ENCODE measurements around the gene CNTNAP2.

Gene CNTNAP2

DNA sequence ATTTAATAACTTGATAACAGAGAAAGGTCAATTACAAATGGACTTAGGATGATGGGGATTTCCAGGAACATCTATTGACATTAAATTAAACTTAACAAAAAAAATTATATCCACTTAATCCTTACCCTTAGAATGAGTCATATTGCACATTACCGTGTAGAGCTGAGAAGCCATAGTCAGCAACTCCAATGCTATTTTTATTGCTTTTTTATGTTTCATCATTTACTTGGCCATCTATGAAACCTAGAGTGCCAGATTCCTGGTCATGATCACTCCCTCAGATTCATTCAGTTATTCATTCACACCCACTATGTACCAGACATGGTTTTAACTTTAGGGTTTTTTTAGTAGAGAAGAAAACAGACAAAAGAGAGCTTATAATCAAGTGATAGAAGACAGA, 1180.4 kb downstream of the CNTNAP2 start:
- Histone ChIP-seq H4K20me1 (ENCODE audit: insufficient read depth, low read length) (no peaks in the 10 kb centered on the region), H3K27ac (ENCODE audit: low read length) (no peak overlapping the region), H3K4me2 (ENCODE audit: insufficient read depth, low read length) (no peak overlapping the region), H3K9ac (ENCODE audit: low read depth, low read length) (no peak overlapping the region), H3K4me1 (ENCODE audit: insufficient read depth, low read length) (no peaks in the 10 kb centered on the region), H3K9me3 (ENCODE audit: insufficient read depth, low read length, severe bottlenecking) (no peaks in the 10 kb centered on the region), H3K79me2 (ENCODE audit: insufficient read depth, low read length) (no peaks in the 10 kb centered on the region), H3K4me3 (ENCODE audit: low read depth in 1 of 2, low read length in 2 of 2) (no peak overlapping the region), H3K27me3 (ENCODE audit: insufficient read depth, low read length, poor library complexity) (no peaks in the 10 kb centered on the region), H3K36me3 (ENCODE audit: insufficient read depth, low read length) (no peaks in the 10 kb centered on the region), H2AFZ (ENCODE audit: low read depth, low read length) (no peak overlapping the region)
- DNase-seq (no peak), ATAC-seq (ENCODE audit: insufficient read depth, low read depth) (no peak)
- TF ChIP-seq EZH2 (IDR thresholded peaks at IDR 0.05; ENCODE audit: borderline replicate concordance, low read depth, low read length, severe bottlenecking), result no peak
- TF ChIP-seq, protein P1, sequence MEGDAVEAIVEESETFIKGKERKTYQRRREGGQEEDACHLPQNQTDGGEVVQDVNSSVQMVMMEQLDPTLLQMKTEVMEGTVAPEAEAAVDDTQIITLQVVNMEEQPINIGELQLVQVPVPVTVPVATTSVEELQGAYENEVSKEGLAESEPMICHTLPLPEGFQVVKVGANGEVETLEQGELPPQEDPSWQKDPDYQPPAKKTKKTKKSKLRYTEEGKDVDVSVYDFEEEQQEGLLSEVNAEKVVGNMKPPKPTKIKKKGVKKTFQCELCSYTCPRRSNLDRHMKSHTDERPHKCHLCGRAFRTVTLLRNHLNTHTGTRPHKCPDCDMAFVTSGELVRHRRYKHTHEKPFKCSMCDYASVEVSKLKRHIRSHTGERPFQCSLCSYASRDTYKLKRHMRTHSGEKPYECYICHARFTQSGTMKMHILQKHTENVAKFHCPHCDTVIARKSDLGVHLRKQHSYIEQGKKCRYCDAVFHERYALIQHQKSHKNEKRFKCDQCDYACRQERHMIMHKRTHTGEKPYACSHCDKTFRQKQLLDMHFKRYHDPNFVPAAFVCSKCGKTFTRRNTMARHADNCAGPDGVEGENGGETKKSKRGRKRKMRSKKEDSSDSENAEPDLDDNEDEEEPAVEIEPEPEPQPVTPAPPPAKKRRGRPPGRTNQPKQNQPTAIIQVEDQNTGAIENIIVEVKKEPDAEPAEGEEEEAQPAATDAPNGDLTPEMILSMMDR (IDR thresholded peaks at IDR 0.05; ENCODE audit: borderline replicate concordance, extremely low read depth, low read length, poor library complexity, severe bottlenecking), result no peak

DNA sequence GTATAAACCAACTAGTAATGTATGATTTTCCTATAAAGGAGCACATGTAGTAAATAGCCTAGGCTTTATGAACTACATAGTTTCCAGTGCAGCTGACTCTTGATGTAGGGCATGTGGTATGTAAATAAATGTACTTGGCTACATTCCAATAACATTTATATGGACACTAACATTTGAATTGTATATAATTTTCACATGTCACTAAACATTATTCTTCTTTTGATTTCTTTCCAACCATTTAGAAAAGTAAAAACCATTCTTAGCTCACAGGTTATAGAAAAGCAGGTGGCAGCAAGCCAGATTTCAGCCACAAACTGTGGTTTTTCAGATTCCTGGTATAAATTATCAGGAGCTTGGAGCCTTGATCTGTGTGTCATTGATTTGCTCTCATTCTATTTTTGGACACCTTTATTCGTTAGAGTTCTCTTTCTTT, 1182.0 kb downstream of the CNTNAP2 start:
- Histone ChIP-seq H2AFZ (ENCODE audit: low read depth, low read length) (no peak overlapping the region), H3K9me3 (ENCODE audit: insufficient read depth, low read length, severe bottlenecking) (no peaks in the 10 kb centered on the region), H3K27ac (ENCODE audit: low read length) (no peak overlapping the region), H3K79me2 (ENCODE audit: insufficient read depth, low read length) (no peaks in the 10 kb centered on the region), H3K27me3 (ENCODE audit: insufficient read depth, low read length, poor library complexity) (no peaks in the 10 kb centered on the region), H3K4me3 (ENCODE audit: low read depth in 1 of 2, low read length in 2 of 2) (no peak overlapping the region), H3K4me2 (ENCODE audit: insufficient read depth, low read length) (no peak overlapping the region), H4K20me1 (ENCODE audit: insufficient read depth, low read length) (no peaks in the 10 kb centered on the region), H3K4me1 (ENCODE audit: insufficient read depth, low read length) (no peaks in the 10 kb centered on the region), H3K9ac (ENCODE audit: low read depth, low read length) (no peak overlapping the region), H3K36me3 (ENCODE audit: insufficient read depth, low read length) (no peaks in the 10 kb centered on the region)
- TF ChIP-seq EZH2 (IDR thresholded peaks at IDR 0.05; ENCODE audit: borderline replicate concordance, low read depth, low read length, severe bottlenecking), result no peak
- TF ChIP-seq, protein P1 (IDR thresholded peaks at IDR 0.05; ENCODE audit: borderline replicate concordance, extremely low read depth, low read length, poor library complexity, severe bottlenecking), result no peak
- DNase-seq, result no peak
- no peak for ATAC-seq (ENCODE audit: insufficient read depth, low read depth)

DNA sequence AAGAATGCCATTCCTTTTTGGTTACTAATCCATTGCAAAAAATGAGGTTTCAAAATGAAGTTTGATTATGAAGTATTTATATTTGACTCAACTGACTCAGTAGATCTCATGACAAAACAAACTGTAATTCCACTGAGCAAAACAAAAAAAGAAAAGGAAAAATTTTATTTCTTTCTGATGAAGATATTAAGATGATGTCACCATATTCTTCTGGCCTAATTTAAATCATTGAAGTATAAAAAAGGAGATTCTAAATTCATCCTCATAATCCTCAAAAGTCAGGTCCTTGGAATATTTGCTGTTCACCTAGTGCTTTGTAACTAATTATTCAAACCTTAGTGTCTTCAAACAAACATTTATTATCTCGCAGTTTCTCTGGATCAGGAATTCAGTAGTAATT, 1183.7 kb downstream of the CNTNAP2 start:
- Histone ChIP-seq H3K27me3 (ENCODE audit: insufficient read depth, low read length, poor library complexity) (no peaks in the 10 kb centered on the region), H3K4me2 (ENCODE audit: insufficient read depth, low read length) (no peak overlapping the region), H4K20me1 (ENCODE audit: insufficient read depth, low read length) (no peaks in the 10 kb centered on the region), H3K27ac (ENCODE audit: low read length) (no peak overlapping the region), H3K79me2 (ENCODE audit: insufficient read depth, low read length) (no peaks in the 10 kb centered on the region), H3K9me3 (ENCODE audit: insufficient read depth, low read length, severe bottlenecking) (no peaks in the 10 kb centered on the region), H3K4me3 (ENCODE audit: low read depth in 1 of 2, low read length in 2 of 2) (no peak overlapping the region), H2AFZ (ENCODE audit: low read depth, low read length) (no peak overlapping the region), H3K36me3 (ENCODE audit: insufficient read depth, low read length) (no peaks in the 10 kb centered on the region), H3K4me1 (ENCODE audit: insufficient read depth, low read length) (no peaks in the 10 kb centered on the region), H3K9ac (ENCODE audit: low read depth, low read length) (no peak overlapping the region)
- DNase-seq (no peak), ATAC-seq (ENCODE audit: insufficient read depth, low read depth) (no peak)
- no peak for TF ChIP-seq EZH2 (IDR thresholded peaks at IDR 0.05; ENCODE audit: borderline replicate concordance, low read depth, low read length, severe bottlenecking)
- TF ChIP-seq, protein P1 (IDR thresholded peaks at IDR 0.05; ENCODE audit: borderline replicate concordance, extremely low read depth, low read length, poor library complexity, severe bottlenecking), result no peak

DNA sequence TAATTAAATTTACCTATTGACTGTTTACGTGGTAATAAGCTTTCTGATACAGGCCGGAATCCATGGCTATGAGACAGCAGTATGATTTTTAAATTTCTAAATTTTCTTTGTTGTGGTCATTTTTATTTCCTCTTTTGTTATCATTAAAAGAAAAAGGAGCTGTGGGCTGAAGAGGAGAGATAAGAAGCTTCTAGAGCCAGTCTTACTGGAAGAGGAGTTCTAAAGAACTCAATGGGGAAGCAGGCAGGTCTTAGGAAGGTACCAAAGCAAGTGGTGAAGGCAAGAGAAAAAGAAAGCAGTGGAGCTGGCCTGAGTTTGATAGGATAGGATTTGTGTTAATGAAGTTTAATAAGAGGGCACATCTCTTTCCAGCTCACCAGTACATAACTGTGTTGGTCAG, 1187.8 kb downstream of the CNTNAP2 start:
- no peak overlapping the region for H3K9ac ChIP-seq (ENCODE audit: low read depth, low read length)
- no peaks in the 10 kb centered on the region for H3K79me2 ChIP-seq (ENCODE audit: insufficient read depth, low read length)
- H3K4me1 ChIP-seq (ENCODE audit: insufficient read depth, low read length), result no peaks in the 10 kb centered on the region
- no peak overlapping the region for H3K4me3 ChIP-seq (ENCODE audit: low read depth in 1 of 2, low read length in 2 of 2)
- ATAC-seq (ENCODE audit: insufficient read depth, low read depth) (no peak), DNase-seq (no peak)
- no peaks in the 10 kb centered on the region for H3K36me3 ChIP-seq (ENCODE audit: insufficient read depth, low read length)
- TF ChIP-seq, protein P1 (IDR thresholded peaks at IDR 0.05; ENCODE audit: borderline replicate concordance, extremely low read depth, low read length, poor library complexity, severe bottlenecking), result no peak
- TF ChIP-seq EZH2 (IDR thresholded peaks at IDR 0.05; ENCODE audit: borderline replicate concordance, low read depth, low read length, severe bottlenecking), result no peak
- no peak overlapping the region for H2AFZ ChIP-seq (ENCODE audit: low read depth, low read length)
- no peak overlapping the region for H3K27ac ChIP-seq (ENCODE audit: low read length)
- no peaks in the 10 kb centered on the region for H3K27me3 ChIP-seq (ENCODE audit: insufficient read depth, low read length, poor library complexity)
- no peak overlapping the region for H3K4me2 ChIP-seq (ENCODE audit: insufficient read depth, low read length)
- H4K20me1 ChIP-seq (ENCODE audit: insufficient read depth, low read length), result no peaks in the 10 kb centered on the region
- no peaks in the 10 kb centered on the region for H3K9me3 ChIP-seq (ENCODE audit: insufficient read depth, low read length, severe bottlenecking)
